ENCODE data around the gene DGUOK. TPM values are rescaled to one million over a fixed set of nuclear protein-coding genes. Genes with fewer than 3 reads are reported as not detected.

Gene DGUOK
- total RNA-seq, 1 donor, result 33.6 TPM

Other genes with a start within 250 kb of the DGUOK start
- 21.4 TPM for gene TPRKB, start 189.5 kb upstream of the DGUOK start, total RNA-seq
- gene DUSP11, start 146.8 kb upstream of the DGUOK start, total RNA-seq, result 84.5 TPM
- not detected for gene C2orf78, start 142.7 kb upstream of the DGUOK start, total RNA-seq
- gene STAMBP, start 97.9 kb upstream of the DGUOK start, total RNA-seq, result 8.8 TPM
- 0.10 TPM for gene ACTG2, start 33.9 kb upstream of the DGUOK start, total RNA-seq
- gene TET3, start 58.0 kb downstream of the DGUOK start, total RNA-seq, result 21.0 TPM
- gene BOLA3, start 221.0 kb downstream of the DGUOK start, total RNA-seq, result 12.7 TPM